Mucosa of descending colon (tissue), 3 donors: ENCODE data around the gene CARD19. TPM values are rescaled to one million over a fixed set of nuclear protein-coding genes. Genes with fewer than 3 reads are reported as not detected.
A peak's percentile ranks its signal among the peaks of the same experiment; 100 is the strongest.

Experiments
- ATAC-seq: fragments of 200-7000 bp; cut with Tn5 transposase; one replicate; pipeline ENCODE4 v1.9.1; 2020; ENCODE audit warnings: mild to moderate bottlenecking, moderate library complexity
- DNase-seq, 3 donors: peaks; one replicate each; pipeline ENCODE4 v3.0.0-alpha.2; 2020
- H3K36me3 ChIP-seq: fragments of 200-600 bp; one replicate; pipeline ENCODE4 v1.8.0; 2021; ENCODE audit warnings: low read depth, mild to moderate bottlenecking
- H3K4me1 ChIP-seq: fragments of 200-600 bp; one replicate; pipeline ENCODE4 v1.8.0; 2021; ENCODE audit warnings: low read depth, mild to moderate bottlenecking
- H3K4me3 ChIP-seq: fragments of 200-600 bp; one replicate; pipeline ENCODE4 v1.8.0; 2021; ENCODE audit warnings: mild to moderate bottlenecking
- H3K9me3 ChIP-seq: fragments of 200-600 bp; one replicate; pipeline ENCODE4 v1.8.0; 2021; ENCODE audit warnings: mild to moderate bottlenecking
- CTCF ChIP-seq: fragments of 200-600 bp; IDR thresholded peaks from one replicate; pipeline ENCODE4 v1.8.0; 2022; ENCODE audit warnings: antibody characterized with exemption, mild to moderate bottlenecking
- intact Hi-C, 2 donors: fragments of 100-400 bp; cut with DNase I in 1 of 2; cut with micrococcal nuclease in 1 of 2; formaldehyde crosslinking; loops; one replicate each; pipeline versions ENCODE4 v1.11.0 to v1.11.1; 2022; cut with DNase I, micrococcal nuclease
- total RNA-seq, 3 donors: library from RNA; stranded (reverse); fragmentation: NEBNext Ultra II Directional in 2 of 3; extraction: Animal tissue kit (Norgen Biotek cat#: 25700) in 2 of 3; gene quantifications; one replicate each; pipeline versions ENCODE4 v1.2.1 to v1.2.4, GENCODE V29; 2021 to 2023
- donor health status: DM: no; HTN: no; CAD: no; lungs with moderate emphysema.
- donor health status: DM: no; HTN: no; CAD: no.
- donor health status: DM: no; HTN: yes; CAD: no.

The CARD19 gene
- total RNA-seq, 3 donors from 2014 or later, result 39.1 to 47.8 (median 44.2) TPM

DNA sequence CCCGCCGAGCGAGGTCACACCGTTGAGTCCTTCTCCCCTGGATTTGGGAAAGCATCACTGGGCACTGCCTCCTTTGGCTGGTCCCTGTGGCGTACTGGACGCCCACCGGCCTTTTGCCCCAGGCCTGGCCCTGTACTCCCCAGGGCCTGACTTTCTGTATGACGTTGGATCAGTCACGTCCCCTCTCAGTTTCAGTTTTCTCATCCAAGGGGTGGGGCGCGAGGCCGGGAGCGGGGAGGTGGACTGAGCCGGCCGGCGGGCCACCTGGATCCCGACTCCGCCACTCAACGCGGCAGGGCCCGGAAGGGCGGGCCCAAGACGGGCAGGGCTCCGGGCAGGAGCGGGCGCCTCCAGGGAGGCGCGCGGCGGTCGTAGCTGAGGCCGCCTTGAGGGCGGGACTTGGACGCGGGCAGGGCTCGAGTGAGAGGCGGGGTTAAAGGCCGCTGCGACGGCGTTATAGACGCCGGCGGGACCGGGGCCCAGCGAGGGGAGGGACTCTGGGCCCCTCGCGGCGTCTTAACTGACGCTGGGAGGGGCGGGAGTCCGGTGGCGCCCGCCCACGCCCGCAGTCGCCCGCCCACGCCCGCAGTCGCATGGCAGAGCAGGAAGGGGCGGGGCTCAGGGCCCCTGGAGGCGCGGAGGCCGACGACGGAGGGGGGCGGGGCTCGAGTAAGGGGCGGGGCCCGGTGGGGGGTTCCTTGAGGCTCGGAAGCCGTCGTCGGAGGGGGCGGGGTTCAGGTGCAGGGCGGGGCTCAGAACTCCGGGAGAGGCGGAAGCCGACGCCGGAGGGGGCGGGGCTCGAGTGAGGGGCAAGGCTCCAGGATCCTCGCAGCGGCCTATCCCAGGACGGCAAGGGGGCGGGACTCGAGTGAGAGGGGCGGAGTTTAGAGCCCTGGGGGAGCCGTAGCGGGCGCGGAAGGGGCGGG lies 549 bp upstream of the CARD19 start:
- Histone ChIP-seq H3K36me3 (no peaks in the 10 kb centered on the region), H3K9me3 (no peaks in the 10 kb centered on the region), H3K4me1 (peaks cover 50% of the 10 kb centered on the region), H3K4me3 (peak overlapping the region; percentile 84)
- intact Hi-C loops, result no loop called here
- ATAC-seq (peak; percentile 81), DNase-seq (peak; percentile 100)
- no peak for TF ChIP-seq CTCF

DNA sequence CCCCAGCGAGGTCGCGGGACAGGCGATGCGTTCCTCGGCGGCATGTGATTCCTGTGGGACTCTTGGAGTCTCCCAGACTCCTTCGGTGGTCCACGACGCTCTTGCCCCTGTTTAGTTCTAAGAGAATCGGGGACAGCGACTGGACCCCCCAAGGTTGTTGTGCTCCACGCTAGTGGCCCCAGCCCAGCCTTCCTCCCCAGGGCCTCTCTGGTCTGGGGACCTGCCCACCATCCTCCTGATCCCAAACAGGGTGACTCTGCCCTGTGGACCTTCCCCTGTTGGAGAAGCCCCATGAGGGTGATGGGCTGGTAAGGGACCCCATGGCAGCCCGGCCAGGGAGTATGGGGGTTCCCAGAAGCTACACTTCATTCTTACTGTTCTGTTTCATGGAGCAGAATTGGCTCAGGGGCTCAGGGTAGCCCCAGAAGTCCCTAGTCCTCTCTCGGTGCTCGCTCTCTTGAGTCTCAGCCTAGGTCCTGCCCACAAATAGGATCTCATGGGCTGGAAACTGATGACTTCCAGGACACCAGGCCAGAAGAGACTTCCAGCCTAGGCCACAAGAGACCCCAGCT lies 880 bp downstream of the CARD19 start:
- intact Hi-C loops, result no loop called here
- DNase-seq (peak in 2 of 3 donors; percentile 28 to 66), ATAC-seq (no peak)
- TF ChIP-seq CTCF, result no peak
- Histone ChIP-seq H3K9me3 (no peaks in the 10 kb centered on the region), H3K4me1 (peaks cover 50% of the 10 kb centered on the region), H3K36me3 (no peaks in the 10 kb centered on the region), H3K4me3 (peak overlapping the region; percentile 84)

DNA sequence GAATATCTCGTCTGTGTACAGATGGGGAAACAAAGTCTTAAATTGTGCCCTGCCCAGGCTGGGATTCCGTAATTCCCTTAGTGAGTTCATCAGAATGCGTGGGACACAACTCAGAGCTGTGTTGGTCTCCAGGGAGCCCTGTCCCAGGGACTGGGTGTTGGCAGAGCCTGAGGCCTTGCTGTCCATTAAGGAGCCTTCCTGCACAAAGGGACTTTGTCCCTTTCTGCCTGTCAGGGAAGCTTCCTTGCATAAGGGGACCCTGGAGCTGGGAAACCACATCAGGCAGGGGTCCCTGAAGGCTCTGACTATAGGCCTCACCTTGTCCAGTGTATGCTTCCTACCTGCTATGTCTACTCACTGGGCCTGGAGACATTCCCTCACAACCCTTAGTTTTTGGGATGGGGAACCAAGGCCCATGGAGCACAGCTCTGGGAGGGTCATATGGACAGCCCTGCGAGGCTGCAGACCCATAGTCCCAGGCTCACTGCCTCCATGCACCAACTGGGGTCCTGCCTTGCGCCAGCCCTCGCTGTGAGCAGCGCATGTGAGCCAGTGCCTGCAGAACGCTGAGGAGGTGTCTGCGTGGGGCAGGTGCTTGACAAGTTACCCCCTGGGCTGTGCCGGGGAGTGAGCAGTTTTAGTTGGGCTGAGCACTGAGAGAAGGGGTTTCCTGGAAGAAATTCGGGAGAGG lies 1.6 kb downstream of the CARD19 start:
- Histone ChIP-seq H3K4me1 (peaks cover 50% of the 10 kb centered on the region), H3K36me3 (no peaks in the 10 kb centered on the region), H3K9me3 (no peaks in the 10 kb centered on the region), H3K4me3 (no peak overlapping the region)
- DNase-seq (peak; percentile 44 to 66 (median 53)), ATAC-seq (no peak)
- intact Hi-C loops, result no loop called here
- no peak for TF ChIP-seq CTCF

- peak; percentile 4 for ATAC-seq
- intact Hi-C loops, result no loop called here
Measured at GRCh38 chr9:93098236-93098946, 2.4 kb downstream of the CARD19 start.

More at GRCh38 chr9:93098236-93098946, 2.4 kb downstream of the CARD19 start:
- Histone ChIP-seq H3K9me3 (no peaks in the 10 kb centered on the region), H3K4me1 (peaks cover 44% of the 10 kb centered on the region), H3K36me3 (no peaks in the 10 kb centered on the region), H3K4me3 (no peak overlapping the region)
- DNase-seq, result peak; percentile 72 to 93 (median 80)
- TF ChIP-seq CTCF, result no peak
